ENCODE results near the gene SPTSSB. TPM values are rescaled to one million over a fixed set of nuclear protein-coding genes. Genes with fewer than 3 reads are reported as not detected.

Gene SPTSSB, protein sequence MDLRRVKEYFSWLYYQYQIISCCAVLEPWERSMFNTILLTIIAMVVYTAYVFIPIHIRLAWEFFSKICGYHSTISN
- not detected for total RNA-seq

DNA sequence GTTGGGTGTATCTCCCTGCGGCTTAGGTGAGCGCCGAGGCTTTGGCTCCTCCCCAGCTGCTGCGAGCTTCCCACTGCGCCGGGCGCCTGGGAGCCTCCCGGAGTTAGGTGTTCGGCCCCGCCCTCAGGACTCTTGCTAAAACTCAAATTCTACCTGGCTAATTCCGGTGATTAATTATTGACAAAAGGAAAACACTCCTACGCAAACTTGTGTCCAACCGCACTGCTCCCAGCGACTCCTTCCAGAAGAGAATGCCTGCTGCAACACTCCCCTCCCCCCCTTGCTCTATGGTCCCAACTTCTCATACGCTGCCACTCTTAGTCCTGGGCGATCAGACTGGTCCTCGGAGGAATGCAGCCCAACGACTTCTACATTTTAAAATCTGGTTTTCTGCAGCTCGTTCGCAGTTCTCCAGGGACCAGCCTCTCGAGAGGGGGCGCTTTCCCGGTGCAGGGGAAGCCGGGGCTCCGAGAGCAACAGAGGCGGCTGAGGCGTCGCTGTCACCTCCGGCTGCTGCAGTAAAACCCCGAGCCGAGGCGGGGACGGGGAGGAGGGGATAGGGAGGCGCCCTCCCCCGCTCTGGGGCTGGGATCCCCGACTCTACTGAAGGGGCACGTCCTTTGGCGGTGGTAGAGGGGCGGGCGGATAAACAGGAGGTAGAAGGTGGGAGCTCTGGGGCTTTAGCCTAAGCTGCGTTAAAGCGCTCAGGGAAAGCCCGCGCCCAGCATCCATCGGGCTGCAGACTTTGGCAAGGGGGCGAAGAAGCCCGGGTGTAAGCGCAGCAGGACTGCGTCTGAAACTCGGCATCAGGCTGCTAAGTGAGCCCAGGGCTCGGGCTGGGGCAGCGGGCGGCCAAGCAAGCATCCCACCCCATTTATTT lies at the start of gene SPTSSB:
Gene SPTSSB, minus strand, starts transcription at position 77 of the 880 bp plus-strand sequence. CDS start 25,194 bp downstream, outside the sequence.
- Histone ChIP-seq H3K36me3 (no peaks in the 10 kb centered on the region), H3K27ac (no peak within 1 kb of the TSS), H3K27me3 (replicated peaks; ENCODE audit: insufficient read depth) (no peaks in the 10 kb centered on the region), H3K4me3 (peak within 1 kb of the TSS; percentile 89), H3K9me3 (no peaks in the 10 kb centered on the region), H3K4me1 (ENCODE audit: control insufficient read depth in 1 of 2, low read depth in 2 of 2) (peaks cover 9 to 17% of the 10 kb centered on the region in 2 donors)
- DNase-seq (ENCODE audit: low spot score), result no peak
- TF ChIP-seq, protein P1, sequence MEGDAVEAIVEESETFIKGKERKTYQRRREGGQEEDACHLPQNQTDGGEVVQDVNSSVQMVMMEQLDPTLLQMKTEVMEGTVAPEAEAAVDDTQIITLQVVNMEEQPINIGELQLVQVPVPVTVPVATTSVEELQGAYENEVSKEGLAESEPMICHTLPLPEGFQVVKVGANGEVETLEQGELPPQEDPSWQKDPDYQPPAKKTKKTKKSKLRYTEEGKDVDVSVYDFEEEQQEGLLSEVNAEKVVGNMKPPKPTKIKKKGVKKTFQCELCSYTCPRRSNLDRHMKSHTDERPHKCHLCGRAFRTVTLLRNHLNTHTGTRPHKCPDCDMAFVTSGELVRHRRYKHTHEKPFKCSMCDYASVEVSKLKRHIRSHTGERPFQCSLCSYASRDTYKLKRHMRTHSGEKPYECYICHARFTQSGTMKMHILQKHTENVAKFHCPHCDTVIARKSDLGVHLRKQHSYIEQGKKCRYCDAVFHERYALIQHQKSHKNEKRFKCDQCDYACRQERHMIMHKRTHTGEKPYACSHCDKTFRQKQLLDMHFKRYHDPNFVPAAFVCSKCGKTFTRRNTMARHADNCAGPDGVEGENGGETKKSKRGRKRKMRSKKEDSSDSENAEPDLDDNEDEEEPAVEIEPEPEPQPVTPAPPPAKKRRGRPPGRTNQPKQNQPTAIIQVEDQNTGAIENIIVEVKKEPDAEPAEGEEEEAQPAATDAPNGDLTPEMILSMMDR (IDR thresholded peaks at IDR 0.05), result no peak
- peak; percentile 54 for ATAC-seq (ENCODE audit: insufficient number of reproducible peaks, low FRiP score, low read depth)

DNA sequence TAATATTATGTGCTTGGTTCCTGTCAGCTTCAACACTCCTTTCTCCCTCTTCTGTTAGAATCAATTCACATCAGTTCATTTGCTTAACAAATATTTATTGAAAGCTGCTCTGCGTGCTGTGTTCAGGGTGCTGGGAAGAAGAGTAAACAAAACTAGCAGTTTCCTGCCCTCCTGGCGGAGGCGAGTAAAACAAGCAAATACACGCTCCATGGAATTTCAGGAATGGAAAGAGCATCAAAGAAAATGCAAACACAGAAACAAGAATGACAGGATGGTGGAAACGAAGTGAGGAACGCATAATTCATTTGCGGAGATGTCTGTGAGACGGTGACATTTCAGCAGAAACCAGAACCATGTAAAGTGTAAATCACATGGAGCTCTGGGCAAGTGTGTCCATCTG lies 49.4 kb upstream of the SPTSSB start:
- H3K9me3 ChIP-seq, result no peaks in the 10 kb centered on the region
- no peak for ATAC-seq (ENCODE audit: insufficient number of reproducible peaks, low FRiP score, low read depth)
- H3K4me3 ChIP-seq, result no peak overlapping the region
- TF ChIP-seq, protein P1 (IDR thresholded peaks at IDR 0.05), result no peak
- no peak for DNase-seq (ENCODE audit: low spot score)
- no peaks in the 10 kb centered on the region for H3K36me3 ChIP-seq
- no peak overlapping the region for H3K27ac ChIP-seq
- peaks cover 4 to 8% of the 10 kb centered on the region in 2 donors for H3K4me1 ChIP-seq (ENCODE audit: control insufficient read depth in 1 of 2, low read depth in 2 of 2)
- H3K27me3 ChIP-seq (replicated peaks; ENCODE audit: insufficient read depth), result peaks cover 4% of the 10 kb centered on the region

DNA sequence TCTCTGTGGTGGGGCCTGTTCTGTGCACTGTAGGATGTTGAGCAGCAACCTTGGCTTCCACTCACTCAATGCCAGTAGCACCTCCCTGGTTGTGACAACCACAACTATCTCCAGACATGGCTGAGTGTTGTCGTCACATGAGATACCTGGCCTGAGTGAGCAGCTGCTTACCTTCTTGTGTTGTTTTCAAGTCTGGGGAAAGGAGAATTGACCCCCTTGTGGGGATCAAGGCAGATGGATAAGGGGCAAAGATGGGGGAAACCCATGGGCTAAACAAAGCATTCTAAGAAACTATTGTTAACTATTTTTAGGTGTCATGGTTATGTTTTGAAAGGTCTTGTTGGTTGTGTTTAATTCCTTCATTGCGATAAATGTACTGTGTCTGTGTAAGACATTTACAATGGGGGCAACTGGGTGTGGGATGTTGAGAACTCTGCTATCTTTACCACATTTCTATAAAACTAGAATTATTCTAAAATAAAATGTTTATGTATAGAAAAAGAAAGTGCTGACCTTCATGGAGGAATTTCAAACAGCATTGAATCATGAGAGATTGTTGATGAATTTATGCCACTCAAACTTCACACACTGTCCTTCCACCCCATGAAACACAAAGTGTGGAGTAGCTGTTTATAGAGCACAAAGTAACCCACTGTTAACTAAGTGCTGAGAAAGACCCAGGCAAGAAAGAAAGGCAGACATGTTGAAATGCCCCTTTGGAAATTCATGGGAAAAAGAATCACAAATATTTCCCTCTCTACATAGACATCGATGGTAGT lies 48.4 kb upstream of the SPTSSB start:
- H3K27ac ChIP-seq, result no peak overlapping the region
- no peak for ATAC-seq (ENCODE audit: insufficient number of reproducible peaks, low FRiP score, low read depth)
- TF ChIP-seq, protein P1 (IDR thresholded peaks at IDR 0.05), result no peak

DNA sequence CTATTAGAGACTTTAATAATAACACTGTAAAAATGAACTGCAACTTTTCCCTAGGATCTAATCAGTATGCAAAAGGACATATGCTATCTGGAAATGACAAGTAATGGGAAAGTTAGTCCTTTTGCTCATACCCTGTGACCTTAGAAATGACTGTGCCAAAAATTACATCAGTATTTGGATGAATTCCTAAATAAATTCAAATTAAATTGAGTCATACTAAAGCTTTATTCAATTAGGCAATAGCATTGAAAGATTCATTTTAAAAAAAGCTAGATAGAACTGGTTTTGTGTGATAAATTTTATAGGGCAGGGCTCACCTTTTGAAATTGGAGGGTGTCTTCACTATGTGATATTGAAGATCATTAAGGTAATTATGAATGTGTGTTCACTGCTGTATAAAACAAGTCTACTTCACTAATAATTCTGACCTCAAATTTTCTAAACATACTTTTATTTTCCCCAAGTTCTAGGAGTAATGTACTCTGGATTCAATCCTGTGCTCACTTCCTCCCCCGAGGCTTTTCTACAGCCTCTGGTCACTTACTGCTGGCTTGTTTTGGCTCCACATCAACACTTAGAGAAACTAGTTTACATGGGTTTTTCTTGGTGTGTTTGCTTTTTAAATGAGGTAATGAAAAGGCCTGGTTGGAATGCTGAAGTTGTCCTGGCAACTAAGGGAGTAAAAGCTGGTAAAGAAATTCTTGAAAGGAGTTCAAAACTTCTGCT lies 44.4 kb upstream of the SPTSSB start:
- ATAC-seq (ENCODE audit: insufficient number of reproducible peaks, low FRiP score, low read depth), result peak; percentile 97
- peaks cover 24 to 34% of the 10 kb centered on the region in 2 donors for H3K4me1 ChIP-seq (ENCODE audit: control insufficient read depth in 1 of 2, low read depth in 2 of 2)
- H3K27me3 ChIP-seq (replicated peaks; ENCODE audit: insufficient read depth), result no peaks in the 10 kb centered on the region
- H3K4me3 ChIP-seq, result no peak overlapping the region
- no peaks in the 10 kb centered on the region for H3K36me3 ChIP-seq
- no peak for DNase-seq (ENCODE audit: low spot score)
- peak overlapping the region; percentile 39 to 64 for H3K27ac ChIP-seq
- H3K9me3 ChIP-seq, result no peaks in the 10 kb centered on the region
- TF ChIP-seq, protein P1 (IDR thresholded peaks at IDR 0.05), result no peak

More for the DNA sequence above, 48.4 kb upstream of the SPTSSB start:
- H3K27me3 ChIP-seq (replicated peaks; ENCODE audit: insufficient read depth), result peaks cover 4% of the 10 kb centered on the region
- DNase-seq (ENCODE audit: low spot score), result no peak
- no peaks in the 10 kb centered on the region for H3K9me3 ChIP-seq
- no peak overlapping the region for H3K4me3 ChIP-seq
- H3K36me3 ChIP-seq, result no peaks in the 10 kb centered on the region
- peaks cover 13 to 18% of the 10 kb centered on the region in 2 donors for H3K4me1 ChIP-seq (ENCODE audit: control insufficient read depth in 1 of 2, low read depth in 2 of 2)

Measured in thoracic aorta (tissue), 2 donors.